GM12873 (cell line): ENCODE results near the gene DEFB123.
A peak's percentile ranks its signal among the peaks of the same experiment; 100 is the strongest.

Source experiments
- CTCF ChIP-seq: IDR thresholded peaks from 2 replicates; pipeline ENCODE4 v1.5.1; 2012; ENCODE audit warnings: low read depth, mild to moderate bottlenecking, moderate library complexity, low read length, control low read depth; ENCODE audit not compliant: insufficient read depth; ENCODE audit errors: missing control alignments

DEFB123 gene

GRCh38 chr20:31440012-31440659, at the start of gene DEFB123:
TSS of gene DEFB123 (plus strand) at chr20:31440632. CDS start at chr20:31440699, 67 bp downstream.
- peak; percentile 55 for TF ChIP-seq CTCF

- TF ChIP-seq CTCF, result no peak
These were observed 47.6 kb upstream of the DEFB123 start for GRCh38 chr20:31392836-31393235.

- TF ChIP-seq CTCF, result no peak
These were observed 45.5 kb upstream of the DEFB123 start for GRCh38 chr20:31394900-31395299.

GRCh38 chr20:31403886-31404285, 36.5 kb upstream of the DEFB123 start:
- TF ChIP-seq CTCF, result no peak

- no peak for TF ChIP-seq CTCF
These were observed 34.3 kb upstream of the DEFB123 start, which contains the start of gene DEFB121 for GRCh38 chr20:31406115-31406514. TSS of gene DEFB121 (minus strand) at chr20:31406215. CDS start at chr20:31406152, 63 bp downstream.

GRCh38 chr20:31410011-31410410, 30.4 kb upstream of the DEFB123 start:
- no peak for TF ChIP-seq CTCF

- no peak for TF ChIP-seq CTCF
These were observed 26.1 kb upstream of the DEFB123 start for GRCh38 chr20:31414381-31414780.

- TF ChIP-seq CTCF, result no peak
These were observed 24.8 kb upstream of the DEFB123 start for GRCh38 chr20:31415653-31416052.
